Measurements from ENCODE around the gene VMP1. TPM values are rescaled to one million over a fixed set of nuclear protein-coding genes. Genes with fewer than 3 reads are reported as not detected.

Gene VMP1
- total and polyA plus RNA-seq, 2 of the 4 experiments (the other 2 are of a cell fraction), result 89.8 to 197 TPM

DNA sequence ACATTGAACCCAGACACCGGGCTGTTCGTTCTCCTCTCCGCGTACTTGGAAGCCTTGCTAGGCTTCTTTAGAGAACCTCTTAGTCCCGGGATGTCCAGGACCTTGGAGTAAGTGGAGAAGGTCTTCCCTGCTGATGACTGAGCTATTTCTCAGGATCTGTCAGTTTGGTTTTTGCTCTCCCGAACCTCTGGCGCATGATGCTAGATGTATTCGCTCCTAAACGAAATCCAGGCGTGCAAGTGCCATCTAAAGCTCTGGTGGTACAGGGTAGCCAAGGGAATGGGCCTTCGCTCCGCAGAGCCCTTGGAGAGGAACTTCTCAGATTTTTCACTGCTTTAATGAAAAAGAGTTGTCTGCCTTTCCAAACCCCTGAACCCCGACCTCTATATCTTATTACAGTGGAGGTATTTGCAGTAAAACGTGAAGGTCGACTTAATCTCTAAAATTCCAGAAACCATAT, 547 bp downstream of the VMP1 start:
- in situ Hi-C loops (cut with MboI; ENCODE audit: low sequenced_read_pairs), result no loop called here
- H3K4me3 ChIP-seq (ENCODE audit: insufficient read depth, low read depth, low read length), result peak overlapping the region; percentile 68
- CTCF ChIA-PET, result no interaction called here
- dilution Hi-C loops (cut with HindIII; ENCODE audit: low sequenced_read_pairs, unreplicated experiment), result no loop called here
- peak overlapping the region; percentile 71 for H2AK5ac ChIP-seq (ENCODE audit: low read depth, low read length)
- H3K4me2 ChIP-seq (ENCODE audit: low read depth, low read length), result peak overlapping the region; percentile 98
- POLR2A ChIA-PET (ENCODE audit: unreplicated experiment), result interaction anchor here (0.6 to 1.1 kb wide), 2 partner anchors 89 to 138 kb away, joined by 3 to 22 read pairs; no protein-coding TSS in a partner anchor
- H2AFZ ChIP-seq (replicated peaks; ENCODE audit: low read length, poor library complexity), result peak overlapping the region; percentile 92
- no peaks in the 10 kb centered on the region for H3K4me1 ChIP-seq (ENCODE audit: control insufficient read depth, insufficient read depth, low read length)
- no peaks in the 10 kb centered on the region for H3K9me3 ChIP-seq (ENCODE audit: control insufficient read depth, insufficient read depth, low read length)
- peak overlapping the region; percentile 81 for H3K27ac ChIP-seq (ENCODE audit: insufficient read depth, low read length)
- H3K27me3 ChIP-seq (ENCODE audit: control insufficient read depth, insufficient read depth, low read length), result no peaks in the 10 kb centered on the region
- H4K20me1 ChIP-seq (ENCODE audit: insufficient read depth, low read length), result peaks cover 31% of the 10 kb centered on the region
- peak overlapping the region; percentile 67 for H2BK5ac ChIP-seq (ENCODE audit: low read depth, low read length, poor library complexity, severe bottlenecking)
- peak; percentile 9 for ATAC-seq (ENCODE audit: low read depth)
- 0% methylated on average over 1 of the region's 15 CpGs; no CpG with 5 or more reads in 1 of the 2 experiments for WGBS, 2 experiments (ENCODE audit: extremely low coverage in 2 of 2, insufficient read length in 1 of 2)
- peak overlapping the region; percentile 79 for H3K56ac ChIP-seq (ENCODE audit: extremely low read depth, insufficient read depth, low read length)
- H4K5ac ChIP-seq (ENCODE audit: low read depth, low read length), result peak overlapping the region; percentile 29; the same call in 1 of the 2 replicates
- peak overlapping the region; percentile 82 for H3K23ac ChIP-seq (ENCODE audit: low read depth, low read length)
- H4K91ac ChIP-seq (ENCODE audit: insufficient read depth, low read depth, low read length), result peak overlapping the region; percentile 59
- H3K4ac ChIP-seq (ENCODE audit: low read depth, low read length), result peak overlapping the region; percentile 61
- peak overlapping the region; percentile 26; the same call in 1 of the 3 replicates for H2BK15ac ChIP-seq (ENCODE audit: low read depth, low read length)
- H3K18ac ChIP-seq (ENCODE audit: low read depth, low read length), result no peak overlapping the region
- TSS peak; percentile 87 for BruUV-seq (replicated peaks)
- peak overlapping the region; percentile 90 for H3K9ac ChIP-seq (ENCODE audit: low read depth, low read length)
- peaks cover 7 to 34% of the 10 kb centered on the region in 2 experiments; a peak in 3 of 4 replicates for H3K79me1 ChIP-seq (ENCODE audit: low read depth in 1 of 2, low read length in 2 of 2)
- H4K8ac ChIP-seq (ENCODE audit: low read depth in 2 of 2, low read length in 2 of 2), result peak overlapping the region; percentile 29 to 86
- DNase-seq, result no peak
- peak overlapping the region; percentile 22; the same call in 1 of the 2 replicates for H2BK120ac ChIP-seq (ENCODE audit: low read depth, low read length)
- TF ChIP-seq FOS (IDR thresholded peaks at IDR 0.05; ENCODE audit: low read depth, low read length) (no peak), MAZ (IDR thresholded peaks at IDR 0.05; ENCODE audit: borderline replicate concordance, low read depth, low read length) (no peak), MAFK (IDR thresholded peaks at IDR 0.05; ENCODE audit: low read depth, low read length) (no peak), CTCF (conservative IDR thresholded peaks at IDR 0.05; ENCODE audit: low read depth, low read length) (no peak), RFX5 (IDR thresholded peaks at IDR 0.05; ENCODE audit: low read depth, low read length) (no peak), RCOR1 (IDR thresholded peaks at IDR 0.05; ENCODE audit: insufficient replicate concordance, low read length) (no peak), BHLHE40 (IDR thresholded peaks at IDR 0.05; ENCODE audit: low read depth, low read length) (no peak), NFE2L2 (IDR thresholded peaks at IDR 0.05; ENCODE audit: low read depth, low read length) (no peak)
- TF ChIP-seq, protein P1, sequence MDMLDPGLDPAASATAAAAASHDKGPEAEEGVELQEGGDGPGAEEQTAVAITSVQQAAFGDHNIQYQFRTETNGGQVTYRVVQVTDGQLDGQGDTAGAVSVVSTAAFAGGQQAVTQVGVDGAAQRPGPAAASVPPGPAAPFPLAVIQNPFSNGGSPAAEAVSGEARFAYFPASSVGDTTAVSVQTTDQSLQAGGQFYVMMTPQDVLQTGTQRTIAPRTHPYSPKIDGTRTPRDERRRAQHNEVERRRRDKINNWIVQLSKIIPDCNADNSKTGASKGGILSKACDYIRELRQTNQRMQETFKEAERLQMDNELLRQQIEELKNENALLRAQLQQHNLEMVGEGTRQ (IDR thresholded peaks at IDR 0.05; ENCODE audit: low read depth, low read length), result no peak
- TF ChIP-seq, protein P2, sequence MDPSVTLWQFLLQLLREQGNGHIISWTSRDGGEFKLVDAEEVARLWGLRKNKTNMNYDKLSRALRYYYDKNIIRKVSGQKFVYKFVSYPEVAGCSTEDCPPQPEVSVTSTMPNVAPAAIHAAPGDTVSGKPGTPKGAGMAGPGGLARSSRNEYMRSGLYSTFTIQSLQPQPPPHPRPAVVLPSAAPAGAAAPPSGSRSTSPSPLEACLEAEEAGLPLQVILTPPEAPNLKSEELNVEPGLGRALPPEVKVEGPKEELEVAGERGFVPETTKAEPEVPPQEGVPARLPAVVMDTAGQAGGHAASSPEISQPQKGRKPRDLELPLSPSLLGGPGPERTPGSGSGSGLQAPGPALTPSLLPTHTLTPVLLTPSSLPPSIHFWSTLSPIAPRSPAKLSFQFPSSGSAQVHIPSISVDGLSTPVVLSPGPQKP (IDR thresholded peaks at IDR 0.05; ENCODE audit: borderline replicate concordance, low read depth, low read length), result no peak
- peak overlapping the region; percentile 95 for H3K14ac ChIP-seq (replicated peaks; ENCODE audit: low read depth, low read length)
- peak overlapping the region; percentile 47 for H2AK9ac ChIP-seq (replicated peaks; ENCODE audit: low read depth, low read length, poor library complexity)
- H3K36me3 ChIP-seq (ENCODE audit: control insufficient read depth, insufficient read depth, low read length), result no peaks in the 10 kb centered on the region
- no peaks in the 10 kb centered on the region for H3K9me1 ChIP-seq (ENCODE audit: insufficient read depth, low read length)
- intact Hi-C loops (cut with micrococcal nuclease), result loop anchor here (2.0 to 5.0 kb wide), 2 partner anchors 134 to 151 kb away; no protein-coding TSS in a partner anchor
- H2BK20ac ChIP-seq (ENCODE audit: low read depth, low read length), result no peak overlapping the region

Measured in IMR-90 (cell line).